ENCODE data around the gene SLC25A11.

Gene SLC25A11

GRCh38 chr17:4938688-4939545 is 929 bp downstream of the SLC25A11 start:
- Histone ChIP-seq H3K27me3 (ENCODE audit: insufficient read depth, poor library complexity, severe bottlenecking) (no peaks in the 10 kb centered on the region), H3K9me3 (ENCODE audit: severe bottlenecking) (no peaks in the 10 kb centered on the region), H3K4me3 (ENCODE audit: severe bottlenecking) (peak overlapping the region; percentile 63), H3K4me1 (ENCODE audit: insufficient read depth, poor library complexity, severe bottlenecking) (peaks cover 7% of the 10 kb centered on the region), H3K36me3 (ENCODE audit: low read depth) (peaks cover 41% of the 10 kb centered on the region), H3K27ac (ENCODE audit: poor library complexity, severe bottlenecking) (peak overlapping the region; percentile 99)
- DNase-seq (ENCODE audit: low spot score), result no peak
- no peak for TF ChIP-seq CTCF (IDR thresholded peaks at IDR 0.05; ENCODE audit: poor library complexity, severe bottlenecking)
- no peak for ATAC-seq (ENCODE audit: low read depth)

GRCh38 chr17:4938069-4938491 is 1.8 kb downstream of the SLC25A11 start:
- Histone ChIP-seq H3K4me1 (ENCODE audit: insufficient read depth, poor library complexity, severe bottlenecking) (peaks cover 3% of the 10 kb centered on the region), H3K4me3 (ENCODE audit: severe bottlenecking) (no peak overlapping the region), H3K27ac (ENCODE audit: poor library complexity, severe bottlenecking) (no peak overlapping the region), H3K9me3 (ENCODE audit: severe bottlenecking) (no peaks in the 10 kb centered on the region), H3K27me3 (ENCODE audit: insufficient read depth, poor library complexity, severe bottlenecking) (no peaks in the 10 kb centered on the region), H3K36me3 (ENCODE audit: low read depth) (peaks cover 33% of the 10 kb centered on the region)
- ATAC-seq (ENCODE audit: low read depth), result no peak
- no peak for TF ChIP-seq CTCF (IDR thresholded peaks at IDR 0.05; ENCODE audit: poor library complexity, severe bottlenecking)
- DNase-seq (ENCODE audit: low spot score), result no peak

GRCh38 chr17:4937553-4937952 is 2.3 kb downstream of the SLC25A11 start:
- H3K36me3 ChIP-seq (ENCODE audit: low read depth), result peaks cover 30% of the 10 kb centered on the region
- DNase-seq (ENCODE audit: low spot score), result no peak
- TF ChIP-seq CTCF (IDR thresholded peaks at IDR 0.05; ENCODE audit: poor library complexity, severe bottlenecking), result no peak
- no peaks in the 10 kb centered on the region for H3K27me3 ChIP-seq (ENCODE audit: insufficient read depth, poor library complexity, severe bottlenecking)
- no peak overlapping the region for H3K4me3 ChIP-seq (ENCODE audit: severe bottlenecking)
- ATAC-seq (ENCODE audit: low read depth), result no peak
- no peaks in the 10 kb centered on the region for H3K9me3 ChIP-seq (ENCODE audit: severe bottlenecking)
- H3K27ac ChIP-seq (ENCODE audit: poor library complexity, severe bottlenecking), result no peak overlapping the region
- H3K4me1 ChIP-seq (ENCODE audit: insufficient read depth, poor library complexity, severe bottlenecking), result peaks cover 3% of the 10 kb centered on the region

DNA sequence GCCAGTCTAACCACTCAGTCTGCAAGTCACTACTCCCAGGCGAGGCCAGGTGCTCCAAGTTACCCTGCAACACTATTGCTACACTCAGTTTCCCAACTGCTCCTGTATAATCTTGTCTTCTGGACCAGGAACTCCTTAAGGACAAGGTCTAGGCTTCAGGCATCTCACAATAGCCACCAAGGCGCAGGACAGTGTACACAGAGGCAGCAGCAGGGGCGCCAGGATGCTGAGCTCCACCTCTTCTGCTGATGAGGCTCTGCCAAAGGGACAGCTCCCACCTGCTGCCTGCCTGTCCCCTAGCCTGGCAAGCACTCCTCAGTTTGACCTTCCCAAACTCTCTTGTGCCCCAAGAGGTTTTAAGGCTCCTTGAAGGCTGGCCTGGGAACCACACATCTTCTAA is 3.4 kb downstream of the SLC25A11 start:
- H3K27ac ChIP-seq (ENCODE audit: poor library complexity, severe bottlenecking), result no peak overlapping the region
- H3K4me1 ChIP-seq (ENCODE audit: insufficient read depth, poor library complexity, severe bottlenecking), result peaks cover 3% of the 10 kb centered on the region
- ATAC-seq (ENCODE audit: low read depth) (no peak), DNase-seq (ENCODE audit: low spot score) (no peak)
- no peak overlapping the region for H3K4me3 ChIP-seq (ENCODE audit: severe bottlenecking)
- no peak for TF ChIP-seq CTCF (IDR thresholded peaks at IDR 0.05; ENCODE audit: poor library complexity, severe bottlenecking)
- H3K9me3 ChIP-seq (ENCODE audit: severe bottlenecking), result no peaks in the 10 kb centered on the region
- H3K27me3 ChIP-seq (ENCODE audit: insufficient read depth, poor library complexity, severe bottlenecking), result no peaks in the 10 kb centered on the region
- peaks cover 24% of the 10 kb centered on the region for H3K36me3 ChIP-seq (ENCODE audit: low read depth)

GRCh38 chr17:4935650-4936049 is 4.2 kb downstream of the SLC25A11 start:
- H3K27me3 ChIP-seq (ENCODE audit: insufficient read depth, poor library complexity, severe bottlenecking), result no peaks in the 10 kb centered on the region

More at GRCh38 chr17:4935650-4936049, 4.2 kb downstream of the SLC25A11 start:
- no peak overlapping the region for H3K27ac ChIP-seq (ENCODE audit: poor library complexity, severe bottlenecking)
- DNase-seq (ENCODE audit: low spot score) (no peak), ATAC-seq (ENCODE audit: low read depth) (no peak)
- H3K36me3 ChIP-seq (ENCODE audit: low read depth), result peaks cover 21% of the 10 kb centered on the region
- H3K4me1 ChIP-seq (ENCODE audit: insufficient read depth, poor library complexity, severe bottlenecking), result no peaks in the 10 kb centered on the region
- H3K4me3 ChIP-seq (ENCODE audit: severe bottlenecking), result no peak overlapping the region
- no peaks in the 10 kb centered on the region for H3K9me3 ChIP-seq (ENCODE audit: severe bottlenecking)
- TF ChIP-seq CTCF (IDR thresholded peaks at IDR 0.05; ENCODE audit: poor library complexity, severe bottlenecking), result no peak

Data from RWPE2 (cell line).